ENCODE results near the gene CAMSAP2.
A peak's percentile ranks its signal among the peaks of the same experiment; 100 is the strongest.

CAMSAP2 gene

DNA sequence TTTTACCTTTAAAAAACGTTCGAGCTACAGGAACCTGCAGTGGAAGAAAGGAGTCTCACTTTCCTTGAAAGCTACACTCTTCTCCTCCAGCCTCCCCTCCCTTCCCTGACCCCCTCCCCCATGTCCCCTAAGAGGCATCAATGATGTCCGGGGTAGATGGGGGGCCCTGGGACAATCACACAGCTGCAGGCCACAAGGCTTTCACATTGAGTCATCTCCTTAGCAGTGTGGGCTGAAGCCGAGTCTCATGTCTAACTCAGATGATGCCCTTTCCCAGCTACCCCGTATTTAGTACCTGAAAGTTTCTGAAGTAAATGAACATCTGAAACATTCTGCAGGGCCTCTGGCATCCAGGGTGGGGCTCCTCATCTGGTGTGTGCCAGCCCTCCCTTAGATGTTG is 127.8 kb downstream of the CAMSAP2 start (continued):
- TF ChIP-seq, protein P1, sequence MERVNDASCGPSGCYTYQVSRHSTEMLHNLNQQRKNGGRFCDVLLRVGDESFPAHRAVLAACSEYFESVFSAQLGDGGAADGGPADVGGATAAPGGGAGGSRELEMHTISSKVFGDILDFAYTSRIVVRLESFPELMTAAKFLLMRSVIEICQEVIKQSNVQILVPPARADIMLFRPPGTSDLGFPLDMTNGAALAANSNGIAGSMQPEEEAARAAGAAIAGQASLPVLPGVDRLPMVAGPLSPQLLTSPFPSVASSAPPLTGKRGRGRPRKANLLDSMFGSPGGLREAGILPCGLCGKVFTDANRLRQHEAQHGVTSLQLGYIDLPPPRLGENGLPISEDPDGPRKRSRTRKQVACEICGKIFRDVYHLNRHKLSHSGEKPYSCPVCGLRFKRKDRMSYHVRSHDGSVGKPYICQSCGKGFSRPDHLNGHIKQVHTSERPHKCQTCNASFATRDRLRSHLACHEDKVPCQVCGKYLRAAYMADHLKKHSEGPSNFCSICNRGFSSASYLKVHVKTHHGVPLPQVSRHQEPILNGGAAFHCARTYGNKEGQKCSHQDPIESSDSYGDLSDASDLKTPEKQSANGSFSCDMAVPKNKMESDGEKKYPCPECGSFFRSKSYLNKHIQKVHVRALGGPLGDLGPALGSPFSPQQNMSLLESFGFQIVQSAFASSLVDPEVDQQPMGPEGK (tag by site-specific recombination; IDR thresholded peaks at IDR 0.05) = 0 out of 2 replicates have a peak, but pooled peaks have one; percentile 24
- TF ChIP-seq IKZF3 (tag by site-specific recombination; IDR thresholded peaks at IDR 0.05) (no peak), ZNF175 (tag by site-specific recombination; IDR thresholded peaks at IDR 0.05) (no peak), ZNF169 (tag by site-specific recombination; IDR thresholded peaks at IDR 0.05) (no peak)

DNA sequence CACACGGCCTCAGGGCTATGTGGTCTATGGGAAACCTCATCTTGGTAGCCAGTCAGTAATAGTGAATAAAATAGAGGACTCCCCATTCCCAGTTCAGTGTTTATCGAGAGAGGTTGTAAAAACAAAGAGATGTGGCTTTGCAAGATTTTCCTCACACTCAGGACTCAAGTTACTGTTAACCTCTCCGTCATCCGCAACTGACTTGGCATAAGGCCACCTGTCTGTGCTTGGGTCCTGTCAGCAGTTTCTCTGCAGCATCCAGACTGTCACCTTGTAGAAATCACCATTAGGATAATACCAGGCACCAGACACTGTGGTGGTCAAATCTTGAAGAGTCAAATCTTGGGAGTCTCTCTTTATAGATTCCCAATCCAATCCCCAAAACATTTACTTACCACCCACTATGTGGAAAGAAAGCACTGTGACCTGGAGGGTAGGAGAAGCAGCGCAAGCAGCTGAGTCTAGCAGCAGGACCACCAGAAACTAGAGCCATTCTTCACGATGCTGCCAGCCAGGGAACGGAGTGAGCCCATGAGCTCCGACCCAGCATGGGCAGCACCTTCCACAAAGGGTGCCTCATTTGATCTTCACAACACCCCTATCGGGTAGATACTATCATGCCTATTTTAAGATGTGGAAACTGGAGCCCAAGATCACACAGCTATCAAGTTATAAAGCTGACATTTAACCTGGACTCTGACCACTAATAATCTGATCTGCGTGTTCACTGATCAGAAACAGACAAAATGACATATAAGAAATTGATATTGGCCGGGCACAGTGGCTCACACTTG is 128.5 kb downstream of the CAMSAP2 start:
- POLR2A ChIA-PET = no interaction called here
- H3K36me3 ChIP-seq (ENCODE audit: control insufficient read depth in 2 of 2, insufficient read depth in 1 of 2, low read length in 2 of 2) = peaks cover 0 to 16% of the 10 kb centered on the region in 2 experiments; a peak in 1 of 3 replicates
- CTCF ChIA-PET = no interaction called here
- H3K9me3 ChIP-seq (ENCODE audit: control insufficient read depth, insufficient read depth, low read depth, low read length) = no peaks in the 10 kb centered on the region
- H3K4me3 ChIP-seq (ENCODE audit: low read depth, low read length) = no peak overlapping the region
- H3K27ac ChIP-seq (ENCODE audit: extremely low read depth, low read depth, low read length) = no peak overlapping the region
- H3K4me1 ChIP-seq (ENCODE audit: control insufficient read depth, insufficient read depth, low read length) = peaks cover 3% of the 10 kb centered on the region; the same call in 1 of the 2 replicates
- TF ChIP-seq ZNF629 (tag by site-specific recombination; IDR thresholded peaks at IDR 0.05) (peak; percentile 31; the same call in 1 of the 2 replicates), ZFHX2 (tag by site-specific recombination; conservative IDR thresholded peaks at IDR 0.05) (no peak), IKZF3 (tag by site-specific recombination; IDR thresholded peaks at IDR 0.05) (0 out of 2 replicates have a peak, but pooled peaks have one; percentile 31), MZF1 (tag by site-specific recombination; IDR thresholded peaks at IDR 0.05; ENCODE audit: borderline replicate concordance) (peak; percentile 55; the same call in 1 of the 2 replicates), TRIM28 (IDR thresholded peaks at IDR 0.05; ENCODE audit: borderline replicate concordance, low read length) (no peak), ZNF747 (tag by site-specific recombination; IDR thresholded peaks at IDR 0.05) (no peak), ZIC2 (tag by site-specific recombination; IDR thresholded peaks at IDR 0.05) (peak; percentile 48), ZBTB1 (tag by site-specific recombination; IDR thresholded peaks at IDR 0.05) (no peak), ZNF830 (tag by site-specific recombination; IDR thresholded peaks at IDR 0.05; ENCODE audit: low read depth) (no peak), ZNF10 (tag by site-specific recombination; IDR thresholded peaks at IDR 0.05) (no peak), ZNF596 (tag by site-specific recombination; IDR thresholded peaks at IDR 0.05) (0 out of 2 replicates have a peak, but pooled peaks have one; percentile 30), ZNF266 (tag by site-specific recombination; IDR thresholded peaks at IDR 0.05; ENCODE audit: low read depth) (no peak), ZNF701 (tag by site-specific recombination; IDR thresholded peaks at IDR 0.05) (no peak)
- TF ChIP-seq, protein P2, sequence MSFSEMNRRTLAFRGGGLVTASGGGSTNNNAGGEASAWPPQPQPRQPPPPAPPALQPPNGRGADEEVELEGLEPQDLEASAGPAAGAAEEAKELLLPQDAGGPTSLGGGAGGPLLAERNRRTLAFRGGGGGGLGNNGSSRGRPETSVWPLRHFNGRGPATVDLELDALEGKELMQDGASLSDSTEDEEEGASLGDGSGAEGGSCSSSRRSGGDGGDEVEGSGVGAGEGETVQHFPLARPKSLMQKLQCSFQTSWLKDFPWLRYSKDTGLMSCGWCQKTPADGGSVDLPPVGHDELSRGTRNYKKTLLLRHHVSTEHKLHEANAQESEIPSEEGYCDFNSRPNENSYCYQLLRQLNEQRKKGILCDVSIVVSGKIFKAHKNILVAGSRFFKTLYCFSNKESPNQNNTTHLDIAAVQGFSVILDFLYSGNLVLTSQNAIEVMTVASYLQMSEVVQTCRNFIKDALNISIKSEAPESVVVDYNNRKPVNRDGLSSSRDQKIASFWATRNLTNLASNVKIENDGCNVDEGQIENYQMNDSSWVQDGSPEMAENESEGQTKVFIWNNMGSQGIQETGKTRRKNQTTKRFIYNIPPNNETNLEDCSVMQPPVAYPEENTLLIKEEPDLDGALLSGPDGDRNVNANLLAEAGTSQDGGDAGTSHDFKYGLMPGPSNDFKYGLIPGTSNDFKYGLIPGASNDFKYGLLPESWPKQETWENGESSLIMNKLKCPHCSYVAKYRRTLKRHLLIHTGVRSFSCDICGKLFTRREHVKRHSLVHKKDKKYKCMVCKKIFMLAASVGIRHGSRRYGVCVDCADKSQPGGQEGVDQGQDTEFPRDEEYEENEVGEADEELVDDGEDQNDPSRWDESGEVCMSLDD (tag by site-specific recombination; IDR thresholded peaks at IDR 0.05) = no peak
- TF ChIP-seq, protein P3, sequence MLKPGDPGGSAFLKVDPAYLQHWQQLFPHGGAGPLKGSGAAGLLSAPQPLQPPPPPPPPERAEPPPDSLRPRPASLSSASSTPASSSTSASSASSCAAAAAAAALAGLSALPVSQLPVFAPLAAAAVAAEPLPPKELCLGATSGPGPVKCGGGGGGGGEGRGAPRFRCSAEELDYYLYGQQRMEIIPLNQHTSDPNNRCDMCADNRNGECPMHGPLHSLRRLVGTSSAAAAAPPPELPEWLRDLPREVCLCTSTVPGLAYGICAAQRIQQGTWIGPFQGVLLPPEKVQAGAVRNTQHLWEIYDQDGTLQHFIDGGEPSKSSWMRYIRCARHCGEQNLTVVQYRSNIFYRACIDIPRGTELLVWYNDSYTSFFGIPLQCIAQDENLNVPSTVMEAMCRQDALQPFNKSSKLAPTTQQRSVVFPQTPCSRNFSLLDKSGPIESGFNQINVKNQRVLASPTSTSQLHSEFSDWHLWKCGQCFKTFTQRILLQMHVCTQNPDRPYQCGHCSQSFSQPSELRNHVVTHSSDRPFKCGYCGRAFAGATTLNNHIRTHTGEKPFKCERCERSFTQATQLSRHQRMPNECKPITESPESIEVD (tag by site-specific recombination; IDR thresholded peaks at IDR 0.05) = peak; percentile 70
- TF ChIP-seq, protein P4, sequence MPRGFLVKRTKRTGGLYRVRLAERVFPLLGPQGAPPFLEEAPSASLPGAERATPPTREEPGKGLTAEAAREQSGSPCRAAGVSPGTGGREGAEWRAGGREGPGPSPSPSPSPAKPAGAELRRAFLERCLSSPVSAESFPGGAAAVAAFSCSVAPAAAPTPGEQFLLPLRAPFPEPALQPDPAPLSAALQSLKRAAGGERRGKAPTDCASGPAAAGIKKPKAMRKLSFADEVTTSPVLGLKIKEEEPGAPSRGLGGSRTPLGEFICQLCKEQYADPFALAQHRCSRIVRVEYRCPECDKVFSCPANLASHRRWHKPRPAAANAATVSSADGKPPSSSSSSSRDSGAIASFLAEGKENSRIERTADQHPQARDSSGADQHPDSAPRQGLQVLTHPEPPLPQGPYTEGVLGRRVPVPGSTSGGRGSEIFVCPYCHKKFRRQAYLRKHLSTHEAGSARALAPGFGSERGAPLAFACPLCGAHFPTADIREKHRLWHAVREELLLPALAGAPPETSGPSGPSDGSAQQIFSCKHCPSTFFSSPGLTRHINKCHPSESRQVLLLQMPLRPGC (tag by site-specific recombination; IDR thresholded peaks at IDR 0.05) = no peak
- TF ChIP-seq, protein P5, sequence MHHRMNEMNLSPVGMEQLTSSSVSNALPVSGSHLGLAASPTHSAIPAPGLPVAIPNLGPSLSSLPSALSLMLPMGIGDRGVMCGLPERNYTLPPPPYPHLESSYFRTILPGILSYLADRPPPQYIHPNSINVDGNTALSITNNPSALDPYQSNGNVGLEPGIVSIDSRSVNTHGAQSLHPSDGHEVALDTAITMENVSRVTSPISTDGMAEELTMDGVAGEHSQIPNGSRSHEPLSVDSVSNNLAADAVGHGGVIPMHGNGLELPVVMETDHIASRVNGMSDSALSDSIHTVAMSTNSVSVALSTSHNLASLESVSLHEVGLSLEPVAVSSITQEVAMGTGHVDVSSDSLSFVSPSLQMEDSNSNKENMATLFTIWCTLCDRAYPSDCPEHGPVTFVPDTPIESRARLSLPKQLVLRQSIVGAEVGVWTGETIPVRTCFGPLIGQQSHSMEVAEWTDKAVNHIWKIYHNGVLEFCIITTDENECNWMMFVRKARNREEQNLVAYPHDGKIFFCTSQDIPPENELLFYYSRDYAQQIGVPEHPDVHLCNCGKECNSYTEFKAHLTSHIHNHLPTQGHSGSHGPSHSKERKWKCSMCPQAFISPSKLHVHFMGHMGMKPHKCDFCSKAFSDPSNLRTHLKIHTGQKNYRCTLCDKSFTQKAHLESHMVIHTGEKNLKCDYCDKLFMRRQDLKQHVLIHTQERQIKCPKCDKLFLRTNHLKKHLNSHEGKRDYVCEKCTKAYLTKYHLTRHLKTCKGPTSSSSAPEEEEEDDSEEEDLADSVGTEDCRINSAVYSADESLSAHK (tag by site-specific recombination; IDR thresholded peaks at IDR 0.05) = no peak
- TF ChIP-seq, protein P6, sequence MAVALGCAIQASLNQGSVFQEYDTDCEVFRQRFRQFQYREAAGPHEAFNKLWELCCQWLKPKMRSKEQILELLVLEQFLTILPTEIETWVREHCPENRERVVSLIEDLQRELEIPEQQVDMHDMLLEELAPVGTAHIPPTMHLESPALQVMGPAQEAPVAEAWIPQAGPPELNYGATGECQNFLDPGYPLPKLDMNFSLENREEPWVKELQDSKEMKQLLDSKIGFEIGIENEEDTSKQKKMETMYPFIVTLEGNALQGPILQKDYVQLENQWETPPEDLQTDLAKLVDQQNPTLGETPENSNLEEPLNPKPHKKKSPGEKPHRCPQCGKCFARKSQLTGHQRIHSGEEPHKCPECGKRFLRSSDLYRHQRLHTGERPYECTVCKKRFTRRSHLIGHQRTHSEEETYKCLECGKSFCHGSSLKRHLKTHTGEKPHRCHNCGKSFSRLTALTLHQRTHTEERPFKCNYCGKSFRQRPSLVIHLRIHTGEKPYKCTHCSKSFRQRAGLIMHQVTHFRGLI (tag by site-specific recombination; IDR thresholded peaks at IDR 0.05) = no peak
